ENCODE measurements around the gene SDR42E1. TPM values are rescaled to one million over a fixed set of nuclear protein-coding genes. Genes with fewer than 3 reads are reported as not detected.

SDR42E1 gene
- total RNA-seq, 4 donors from 2014 or later = under 0.01 to 5.1 (median 1.5) TPM

Other genes with a start within 250 kb of the SDR42E1 start
- 10 to 100 TPM; 11.2 to 39.4 (median 18.8) TPM for gene PLCG2, start 232.2 kb downstream of the SDR42E1 start, total RNA-seq
- under 1 TPM in 1 of 4 donors, not detected in 3; 0.14 TPM for gene HSD17B2, start 23.8 kb upstream of the SDR42E1 start, total RNA-seq
- gene MPHOSPH6, start 158.8 kb upstream of the SDR42E1 start, total RNA-seq = 10 to 100 TPM; 18.4 to 55.6 (median 29.8) TPM

Data from uterus (tissue), 4 donors.